H1 (cell line): ENCODE results near the gene FBXL16.

ENCODE experiments used
- CHD2 ChIP-seq: IDR thresholded peaks from 2 replicates; pipeline ENCODE4 v1.6.1; 2012; ENCODE audit warnings: low read length, improper control_type of control experiment
- CTBP2 ChIP-seq: IDR thresholded peaks from 2 replicates; pipeline ENCODE4 v1.7.0; 2011; ENCODE audit warnings: borderline replicate concordance, mild to moderate bottlenecking, moderate library complexity, mixed read lengths, low read length; ENCODE audit not compliant: insufficient read depth, insufficient read length
- HDAC2 ChIP-seq, 2 experiments: fragments of 300-600 bp in 1 of 2; sonication (generic) in 1 of 2; IDR thresholded peaks; 2 replicates each; pipeline ENCODE4 v1.6.1; 2011 to 2012; ENCODE audit warnings: low read depth in 2 of 2, low read length in 2 of 2, mild to moderate bottlenecking in 2 of 2, moderate library complexity in 2 of 2, borderline replicate concordance in 1 of 2, inconsistent platforms in 1 of 2
- POLR2A ChIP-seq, 2 experiments: IDR thresholded peaks; 1 replicate in 1 of 2; 2 replicates in 1 of 2; pipeline ENCODE4 v1.6.1; 2011; ENCODE audit warnings: low read depth in 2 of 2, low read length in 2 of 2, mild to moderate bottlenecking in 2 of 2; ENCODE audit errors: control extremely low read depth in 1 of 2
- TAF1 ChIP-seq: IDR thresholded peaks from 2 replicates; pipeline ENCODE4 v1.6.1; 2011; ENCODE audit warnings: mild to moderate bottlenecking, low read depth, low read length
- TCF12 ChIP-seq: IDR thresholded peaks from 2 replicates; pipeline ENCODE4 v1.6.1; 2011; ENCODE audit warnings: low read depth, mild to moderate bottlenecking, low read length
- TF ChIP-seq, protein P1 (sequence below), 3 experiments: IDR thresholded peaks; 1 replicate in 2 of 3; 2 replicates in 1 of 3; pipeline versions ENCODE4 v1.5.1 to v1.6.1; 2011; ENCODE audit warnings: low read length in 3 of 3, mild to moderate bottlenecking in 3 of 3, inconsistent platforms in 2 of 3, low read depth in 1 of 3, moderate library complexity in 1 of 3; ENCODE audit not compliant: insufficient read depth in 1 of 3; ENCODE audit errors: control extremely low read depth in 1 of 3

DNA sequence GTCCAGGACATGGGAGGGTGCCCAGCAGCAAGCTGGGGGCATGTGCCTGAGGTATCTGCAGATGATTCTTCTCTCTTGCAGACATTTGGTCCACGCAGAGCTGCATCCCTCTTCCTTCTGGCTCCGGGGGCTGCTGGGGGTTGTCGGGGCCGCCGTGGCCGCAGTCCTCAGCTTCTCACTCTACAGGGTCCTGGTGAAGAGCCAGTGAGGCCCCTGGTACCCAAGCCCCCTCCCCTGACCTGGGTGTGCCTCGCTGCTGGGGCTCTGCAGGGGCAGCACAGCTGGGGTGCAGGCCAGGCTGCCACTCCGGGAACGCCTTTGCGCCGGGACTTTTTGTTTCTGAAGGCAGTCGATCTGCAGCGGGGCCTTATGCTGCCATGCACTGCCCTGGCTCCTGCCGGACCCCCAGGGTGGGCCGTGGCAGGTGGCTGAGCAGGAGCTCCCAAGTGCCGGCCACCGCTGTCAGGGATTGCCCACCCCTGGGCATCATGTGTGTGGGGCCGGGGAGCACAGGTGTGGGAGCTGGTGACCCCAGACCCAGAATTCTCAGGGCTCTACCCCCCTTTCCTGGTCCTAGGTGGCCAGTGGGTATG lies 32.1 kb downstream of the FBXL16 start:
- TF ChIP-seq POLR2A (IDR thresholded peaks at IDR 0.05; ENCODE audit: control extremely low read depth in 1 of 2, low read depth in 2 of 2, low read length in 2 of 2): no peak
- no peak for TF ChIP-seq HDAC2 (IDR thresholded peaks at IDR 0.05; ENCODE audit: borderline replicate concordance in 1 of 2, low read depth in 2 of 2, low read length in 2 of 2)
- TF ChIP-seq TCF12: no peak
- no peak for TF ChIP-seq CTBP2
- no peak for TF ChIP-seq TAF1
- TF ChIP-seq, protein P1, sequence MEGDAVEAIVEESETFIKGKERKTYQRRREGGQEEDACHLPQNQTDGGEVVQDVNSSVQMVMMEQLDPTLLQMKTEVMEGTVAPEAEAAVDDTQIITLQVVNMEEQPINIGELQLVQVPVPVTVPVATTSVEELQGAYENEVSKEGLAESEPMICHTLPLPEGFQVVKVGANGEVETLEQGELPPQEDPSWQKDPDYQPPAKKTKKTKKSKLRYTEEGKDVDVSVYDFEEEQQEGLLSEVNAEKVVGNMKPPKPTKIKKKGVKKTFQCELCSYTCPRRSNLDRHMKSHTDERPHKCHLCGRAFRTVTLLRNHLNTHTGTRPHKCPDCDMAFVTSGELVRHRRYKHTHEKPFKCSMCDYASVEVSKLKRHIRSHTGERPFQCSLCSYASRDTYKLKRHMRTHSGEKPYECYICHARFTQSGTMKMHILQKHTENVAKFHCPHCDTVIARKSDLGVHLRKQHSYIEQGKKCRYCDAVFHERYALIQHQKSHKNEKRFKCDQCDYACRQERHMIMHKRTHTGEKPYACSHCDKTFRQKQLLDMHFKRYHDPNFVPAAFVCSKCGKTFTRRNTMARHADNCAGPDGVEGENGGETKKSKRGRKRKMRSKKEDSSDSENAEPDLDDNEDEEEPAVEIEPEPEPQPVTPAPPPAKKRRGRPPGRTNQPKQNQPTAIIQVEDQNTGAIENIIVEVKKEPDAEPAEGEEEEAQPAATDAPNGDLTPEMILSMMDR (IDR thresholded peaks at IDR 0.05; ENCODE audit: control extremely low read depth in 1 of 3, insufficient read depth in 1 of 3, low read depth in 1 of 3, low read length in 3 of 3): no peak
- TF ChIP-seq CHD2: no peak
